Liver (tissue), 9 donors: ENCODE data around the gene SLC7A11. TPM values are rescaled to one million over a fixed set of nuclear protein-coding genes. Genes with fewer than 3 reads are reported as not detected.

Experiments used
- DNase-seq: peaks from one replicate; pipeline ENCODE4 v3.0.0-alpha.2; 2017; ENCODE audit warnings: low spot score
- H3K27ac ChIP-seq, 2 donors: one replicate each; pipeline ENCODE4 v1.7.0; 2013; ENCODE audit warnings: inconsistent platforms in 2 of 2, low read length in 2 of 2, control low read depth in 1 of 2, low read depth in 1 of 2, mild to moderate bottlenecking in 1 of 2
- H3K27me3 ChIP-seq, 4 donors: one replicate each; pipeline versions ENCODE4 v1.6.1 to v1.7.0; 2013; ENCODE audit warnings: low read length in 3 of 4, inconsistent platforms in 1 of 4, mild to moderate bottlenecking in 1 of 4, moderate library complexity in 1 of 4; ENCODE audit not compliant: control insufficient read depth in 4 of 4, insufficient read depth in 4 of 4
- H3K36me3 ChIP-seq, 4 donors: one replicate each; pipeline versions ENCODE4 v1.6.1 to v1.7.0; 2013; ENCODE audit warnings: low read length in 3 of 4, mild to moderate bottlenecking in 3 of 4, low read depth in 1 of 4, moderate library complexity in 1 of 4; ENCODE audit not compliant: control insufficient read depth in 4 of 4, insufficient read depth in 3 of 4
- H3K4me1 ChIP-seq, 4 donors: one replicate each; pipeline versions ENCODE4 v1.6.1 to v1.7.0; 2013; ENCODE audit warnings: low read length in 3 of 4, mild to moderate bottlenecking in 3 of 4, moderate library complexity in 1 of 4; ENCODE audit not compliant: control insufficient read depth in 4 of 4, insufficient read depth in 4 of 4
- H3K4me3 ChIP-seq, 3 donors: one replicate each; pipeline versions ENCODE4 v1.6.1 to v1.7.0; 2013; ENCODE audit warnings: low read length in 3 of 3, control low read depth in 1 of 3, low read depth in 1 of 3, mild to moderate bottlenecking in 1 of 3
- H3K9ac ChIP-seq, 2 donors: one replicate each; pipeline ENCODE4 v1.7.0; 2013; ENCODE audit warnings: low read length in 2 of 2, mild to moderate bottlenecking in 2 of 2, moderate library complexity in 2 of 2, control low read depth in 1 of 2, low read depth in 1 of 2
- H3K9me3 ChIP-seq, 4 donors: one replicate each; pipeline versions ENCODE4 v1.6.1 to v1.7.0; 2013; ENCODE audit warnings: low read length in 3 of 4; ENCODE audit not compliant: control insufficient read depth in 4 of 4
- ATF3 ChIP-seq: IDR thresholded peaks from 2 replicates; pipeline ENCODE4 v1.6.1; 2016; ENCODE audit warnings: antibody characterized with exemption
- EGR1 ChIP-seq, 2 donors: IDR thresholded peaks; 2 replicates each; pipeline ENCODE4 v1.6.1; 2016 to 2018; ENCODE audit warnings: antibody characterized with exemption in 2 of 2, low read depth in 2 of 2
- FOXA1 ChIP-seq: IDR thresholded peaks from 2 replicates; pipeline ENCODE4 v1.6.1; 2016; ENCODE audit warnings: antibody characterized with exemption
- FOXA2 ChIP-seq: IDR thresholded peaks from 2 replicates; pipeline ENCODE4 v1.6.1; 2016; ENCODE audit warnings: antibody characterized with exemption
- GABPA ChIP-seq, 2 donors: IDR thresholded peaks in 1 of 2; conservative IDR thresholded peaks in 1 of 2; 2 replicates each; pipeline ENCODE4 v1.6.1; 2016; ENCODE audit warnings: antibody characterized with exemption in 2 of 2, mild to moderate bottlenecking in 1 of 2, moderate library complexity in 1 of 2
- HNF4G ChIP-seq: IDR thresholded peaks from 2 replicates; pipeline ENCODE4 v1.6.1; 2016; ENCODE audit warnings: antibody characterized with exemption
- JUND ChIP-seq, 2 donors: IDR thresholded peaks; 2 replicates each; pipeline ENCODE4 v1.6.1; 2016; ENCODE audit warnings: antibody characterized with exemption in 2 of 2
- MAX ChIP-seq: IDR thresholded peaks from 2 replicates; pipeline ENCODE4 v1.6.1; 2016; ENCODE audit warnings: antibody characterized with exemption
- NR2F2 ChIP-seq: IDR thresholded peaks from 2 replicates; pipeline ENCODE4 v1.6.1; 2016; ENCODE audit warnings: antibody characterized with exemption
- RAD21 ChIP-seq, 2 donors: IDR thresholded peaks; 2 replicates each; pipeline ENCODE4 v1.6.1; 2016; ENCODE audit warnings: antibody characterized with exemption in 2 of 2, mild to moderate bottlenecking in 2 of 2
- RXRA ChIP-seq, 2 donors: IDR thresholded peaks; 2 replicates each; pipeline ENCODE4 v1.6.1; 2017 to 2018; ENCODE audit warnings: antibody characterized with exemption in 2 of 2, mild to moderate bottlenecking in 1 of 2
- SP1 ChIP-seq: IDR thresholded peaks from 2 replicates; pipeline ENCODE4 v1.6.1; 2018; ENCODE audit warnings: antibody characterized with exemption, mild to moderate bottlenecking
- TAF1 ChIP-seq: conservative IDR thresholded peaks from 2 replicates; pipeline ENCODE4 v1.6.1; 2016; ENCODE audit warnings: antibody characterized with exemption, mild to moderate bottlenecking
- YY1 ChIP-seq: IDR thresholded peaks from 2 replicates; pipeline ENCODE4 v1.6.1; 2016; ENCODE audit warnings: antibody characterized with exemption, mild to moderate bottlenecking
- WGBS: extraction: QIAGEN DNeasy Blood & Tissue Kit; methylation state at CpG from one replicate; pipeline ENCODE4 v1.1.7; 2013; 5-methylcytosine and 5-hydroxymethylcytosine counted together
- polyA plus RNA-seq, 2 donors: library from polyadenylated mRNA; stranded (reverse) in 1 of 2; unstranded in 1 of 2; fragments of 200-250 nt in 1 of 2; fragments of >200 nt in 1 of 2; fragmentation: Nextera tagmentation in 1 of 2; extraction: Ambion mirVana in 1 of 2; gene quantifications; one replicate each; pipeline versions ENCODE4 v1.2.1 to v1.2.3, GENCODE V29; 2013 to 2015
- total RNA-seq, 2 donors: library from RNA; depleted of rRNA; stranded (reverse); fragments of >200 nt; gene quantifications; one replicate each; pipeline ENCODE4 v1.2.3, GENCODE V29; 2014
- TF ChIP-seq, protein P1 (sequence below): IDR thresholded peaks from 2 replicates; pipeline ENCODE4 v1.6.1; 2016; ENCODE audit warnings: antibody characterized with exemption
- TF ChIP-seq, protein P2 (sequence below): IDR thresholded peaks from 2 replicates; pipeline ENCODE4 v1.6.1; 2016; ENCODE audit warnings: antibody characterized with exemption, mild to moderate bottlenecking
- donor health status: healthy.
- donor health status: healthy.
- donor health status: healthy.
- donor health status: healthy.
- donor health status: healthy.

SLC7A11 gene
- total and polyA plus RNA-seq, 4 donors: 0.02 to 1.9 (median 0.29) TPM

GRCh38 chr4:138255917-138256597, 13.9 kb upstream of the SLC7A11 start:
- no peaks in the 10 kb centered on the region for H3K36me3 ChIP-seq
- DNase-seq: no peak
- no peak overlapping the region for H3K4me3 ChIP-seq
- no peaks in the 10 kb centered on the region for H3K27me3 ChIP-seq
- H3K9ac ChIP-seq: no peak overlapping the region
- H3K27ac ChIP-seq: no peak overlapping the region
- peaks cover 0 to 4% (median 0%) of the 10 kb centered on the region in 4 donors for H3K9me3 ChIP-seq
- TF ChIP-seq MAX: no peak
- TF ChIP-seq, protein P1, sequence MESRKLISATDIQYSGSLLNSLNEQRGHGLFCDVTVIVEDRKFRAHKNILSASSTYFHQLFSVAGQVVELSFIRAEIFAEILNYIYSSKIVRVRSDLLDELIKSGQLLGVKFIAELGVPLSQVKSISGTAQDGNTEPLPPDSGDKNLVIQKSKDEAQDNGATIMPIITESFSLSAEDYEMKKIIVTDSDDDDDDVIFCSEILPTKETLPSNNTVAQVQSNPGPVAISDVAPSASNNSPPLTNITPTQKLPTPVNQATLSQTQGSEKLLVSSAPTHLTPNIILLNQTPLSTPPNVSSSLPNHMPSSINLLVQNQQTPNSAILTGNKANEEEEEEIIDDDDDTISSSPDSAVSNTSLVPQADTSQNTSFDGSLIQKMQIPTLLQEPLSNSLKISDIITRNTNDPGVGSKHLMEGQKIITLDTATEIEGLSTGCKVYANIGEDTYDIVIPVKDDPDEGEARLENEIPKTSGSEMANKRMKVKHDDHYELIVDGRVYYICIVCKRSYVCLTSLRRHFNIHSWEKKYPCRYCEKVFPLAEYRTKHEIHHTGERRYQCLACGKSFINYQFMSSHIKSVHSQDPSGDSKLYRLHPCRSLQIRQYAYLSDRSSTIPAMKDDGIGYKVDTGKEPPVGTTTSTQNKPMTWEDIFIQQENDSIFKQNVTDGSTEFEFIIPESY: no peak
- TF ChIP-seq NR2F2: no peak
- no peak for TF ChIP-seq ATF3
- TF ChIP-seq TAF1: no peak
- no peak for TF ChIP-seq FOXA2
- TF ChIP-seq EGR1 (IDR thresholded peaks at IDR 0.05; ENCODE audit: low read depth in 2 of 2): no peak
- TF ChIP-seq RAD21 (IDR thresholded peaks at IDR 0.05): no peak
- TF ChIP-seq, protein P2, sequence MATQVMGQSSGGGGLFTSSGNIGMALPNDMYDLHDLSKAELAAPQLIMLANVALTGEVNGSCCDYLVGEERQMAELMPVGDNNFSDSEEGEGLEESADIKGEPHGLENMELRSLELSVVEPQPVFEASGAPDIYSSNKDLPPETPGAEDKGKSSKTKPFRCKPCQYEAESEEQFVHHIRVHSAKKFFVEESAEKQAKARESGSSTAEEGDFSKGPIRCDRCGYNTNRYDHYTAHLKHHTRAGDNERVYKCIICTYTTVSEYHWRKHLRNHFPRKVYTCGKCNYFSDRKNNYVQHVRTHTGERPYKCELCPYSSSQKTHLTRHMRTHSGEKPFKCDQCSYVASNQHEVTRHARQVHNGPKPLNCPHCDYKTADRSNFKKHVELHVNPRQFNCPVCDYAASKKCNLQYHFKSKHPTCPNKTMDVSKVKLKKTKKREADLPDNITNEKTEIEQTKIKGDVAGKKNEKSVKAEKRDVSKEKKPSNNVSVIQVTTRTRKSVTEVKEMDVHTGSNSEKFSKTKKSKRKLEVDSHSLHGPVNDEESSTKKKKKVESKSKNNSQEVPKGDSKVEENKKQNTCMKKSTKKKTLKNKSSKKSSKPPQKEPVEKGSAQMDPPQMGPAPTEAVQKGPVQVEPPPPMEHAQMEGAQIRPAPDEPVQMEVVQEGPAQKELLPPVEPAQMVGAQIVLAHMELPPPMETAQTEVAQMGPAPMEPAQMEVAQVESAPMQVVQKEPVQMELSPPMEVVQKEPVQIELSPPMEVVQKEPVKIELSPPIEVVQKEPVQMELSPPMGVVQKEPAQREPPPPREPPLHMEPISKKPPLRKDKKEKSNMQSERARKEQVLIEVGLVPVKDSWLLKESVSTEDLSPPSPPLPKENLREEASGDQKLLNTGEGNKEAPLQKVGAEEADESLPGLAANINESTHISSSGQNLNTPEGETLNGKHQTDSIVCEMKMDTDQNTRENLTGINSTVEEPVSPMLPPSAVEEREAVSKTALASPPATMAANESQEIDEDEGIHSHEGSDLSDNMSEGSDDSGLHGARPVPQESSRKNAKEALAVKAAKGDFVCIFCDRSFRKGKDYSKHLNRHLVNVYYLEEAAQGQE: no peak
- TF ChIP-seq FOXA1: no peak
- no peak for TF ChIP-seq HNF4G
- H3K4me1 ChIP-seq: no peaks in the 10 kb centered on the region
- 94% methylated on average over 9 of the region's 9 CpGs for WGBS

DNA sequence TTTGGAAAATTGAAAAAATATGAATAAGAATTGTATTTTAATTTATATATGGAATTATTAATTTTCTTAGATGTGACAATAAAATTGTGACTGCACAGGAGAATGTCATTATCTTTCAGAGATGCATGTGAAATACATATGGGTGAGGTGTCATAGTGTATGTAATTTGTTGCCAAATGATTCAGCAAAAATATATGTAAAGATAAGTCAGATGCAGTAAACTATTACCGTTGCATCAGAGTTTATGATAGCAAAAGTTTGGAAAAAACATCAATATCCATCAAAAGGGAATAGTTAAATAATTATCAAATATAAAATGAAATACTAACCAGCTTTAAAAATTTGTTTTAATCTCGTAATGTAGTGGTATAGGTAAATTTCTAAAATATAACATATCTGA, 10.4 kb upstream of the SLC7A11 start:
- WGBS: 87% methylated on average over 2 of the region's 2 CpGs
- H3K9me3 ChIP-seq: peaks cover 0 to 4% (median 0%) of the 10 kb centered on the region in 4 donors
- no peak for DNase-seq

GRCh38 chr4:138251938-138252337, 9.8 kb upstream of the SLC7A11 start:
- Histone ChIP-seq H3K4me3 (no peak overlapping the region), H3K4me1 (no peaks in the 10 kb centered on the region), H3K27me3 (no peaks in the 10 kb centered on the region), H3K9ac (no peak overlapping the region), H3K36me3 (no peaks in the 10 kb centered on the region), H3K9me3 (peaks cover 0 to 4% (median 0%) of the 10 kb centered on the region in 4 donors), H3K27ac (no peak overlapping the region)
- no peak for DNase-seq
- WGBS: 91% methylated on average over 5 of the region's 5 CpGs
- TF ChIP-seq YY1 (no peak), NR2F2 (no peak), GABPA (IDR thresholded peaks at IDR 0.05 in 1 of 2, conservative IDR thresholded peaks at IDR 0.05 in 1 of 2) (no peak), MAX (no peak), TAF1 (no peak), RAD21 (IDR thresholded peaks at IDR 0.05) (no peak), ATF3 (no peak), SP1 (no peak)
- TF ChIP-seq, protein P2: no peak

More for the DNA sequence above, 10.4 kb upstream of the SLC7A11 start:
- no peaks in the 10 kb centered on the region for H3K36me3 ChIP-seq
- H3K9ac ChIP-seq: no peak overlapping the region
- H3K27ac ChIP-seq: no peak overlapping the region
- TF ChIP-seq RXRA (IDR thresholded peaks at IDR 0.05) (no peak), JUND (IDR thresholded peaks at IDR 0.05) (no peak), RAD21 (IDR thresholded peaks at IDR 0.05) (no peak), FOXA1 (no peak)
- H3K4me3 ChIP-seq: no peak overlapping the region
- H3K4me1 ChIP-seq: no peaks in the 10 kb centered on the region
- no peaks in the 10 kb centered on the region for H3K27me3 ChIP-seq
